SK-N-SH treated with all-trans-retinoic acid at 6 μM for 48 hours (cell line): ENCODE results near the gene MITF.

Experiments used
- ATAC-seq: fragments of 200-7000 bp; cut with Tn5 transposase; 3 replicates; pipeline ENCODE4 v1.9.1; 2020; ENCODE audit warnings: mild to moderate bottlenecking, moderate library complexity
- ARNTL ChIP-seq: fragments of 450-650 bp; formaldehyde crosslinking; IDR thresholded peaks from 2 replicates; pipeline ENCODE4 v1.5.0; 2020; ENCODE audit warnings: low read depth, mild to moderate bottlenecking, moderate library complexity, borderline replicate concordance
- BACH2 ChIP-seq: fragments of 250-450 bp; sonication (Bioruptor Pico); IDR thresholded peaks from 2 replicates; pipeline ENCODE4 v1.9.0; 2021; ENCODE audit warnings: mild to moderate bottlenecking, borderline replicate concordance
- CREB5 ChIP-seq: fragments of 250-450 bp; sonication (Bioruptor Pico); IDR thresholded peaks from 2 replicates; pipeline ENCODE4 v1.5.1; 2020; ENCODE audit warnings: low read depth, mild to moderate bottlenecking, moderate library complexity
- CSDC2 ChIP-seq: fragments of 250-450 bp; sonication (Bioruptor Pico); IDR thresholded peaks from 2 replicates; pipeline ENCODE4 v1.5.0; 2020; ENCODE audit warnings: mild to moderate bottlenecking, moderate library complexity
- CSRNP3 ChIP-seq: fragments of 250-450 bp; sonication (Bioruptor Pico); IDR thresholded peaks from 2 replicates; pipeline ENCODE4 v1.5.1; 2021; ENCODE audit warnings: mild to moderate bottlenecking, moderate library complexity
- ESRRG ChIP-seq: fragments of 250-450 bp; sonication (Bioruptor Pico); IDR thresholded peaks from 2 replicates; pipeline ENCODE4 v1.6.1; 2021; ENCODE audit warnings: mild to moderate bottlenecking
- GLIS3 ChIP-seq: fragments of 250-450 bp; sonication (Bioruptor Pico); IDR thresholded peaks from 2 replicates; pipeline ENCODE4 v1.5.0; 2020; ENCODE audit warnings: mild to moderate bottlenecking, moderate library complexity
- ISL1 ChIP-seq: fragments of 250-450 bp; sonication (Bioruptor Pico); IDR thresholded peaks from 2 replicates; pipeline ENCODE4 v2.1.2; 2022; ENCODE audit warnings: mild to moderate bottlenecking, moderate library complexity
- OSR1 ChIP-seq: fragments of 250-450 bp; sonication (Bioruptor Pico); IDR thresholded peaks from 2 replicates; pipeline ENCODE4 v1.8.0; 2022; ENCODE audit warnings: moderate library complexity, mild to moderate bottlenecking, inconsistent platforms
- PATZ1 ChIP-seq: fragments of 250-450 bp; sonication (Bioruptor Pico); IDR thresholded peaks from 2 replicates; pipeline ENCODE4 v1.8.0; 2020; ENCODE audit warnings: mild to moderate bottlenecking, moderate library complexity, borderline replicate concordance
- POU6F1 ChIP-seq: fragments of 250-450 bp; sonication (Bioruptor Pico); IDR thresholded peaks from 2 replicates; pipeline ENCODE4 v1.8.0; 2021; ENCODE audit warnings: low read depth, mild to moderate bottlenecking, moderate library complexity, borderline replicate concordance
- PPARA ChIP-seq: fragments of 250-450 bp; sonication (Bioruptor Pico); IDR thresholded peaks from 2 replicates; pipeline ENCODE4 v1.5.0; 2020; ENCODE audit warnings: mild to moderate bottlenecking, borderline replicate concordance
- RARB ChIP-seq: fragments of 250-450 bp; sonication (Bioruptor Pico); IDR thresholded peaks from 2 replicates; pipeline ENCODE4 v1.8.0; 2021; ENCODE audit warnings: mild to moderate bottlenecking, moderate library complexity
- SNAI2 ChIP-seq: fragments of 250-450 bp; sonication (Bioruptor Pico); IDR thresholded peaks from 2 replicates; pipeline ENCODE4 v1.5.0; 2020; ENCODE audit warnings: mild to moderate bottlenecking, moderate library complexity
- TCF4 ChIP-seq: fragments of 250-450 bp; sonication (Bioruptor Pico); IDR thresholded peaks from 2 replicates; pipeline ENCODE4 v1.8.0; 2021; ENCODE audit warnings: mild to moderate bottlenecking, moderate library complexity, borderline replicate concordance
- TOX ChIP-seq: fragments of 250-450 bp; sonication (Bioruptor Pico); IDR thresholded peaks from 2 replicates; pipeline ENCODE4 v1.8.0; 2021; ENCODE audit warnings: mild to moderate bottlenecking, moderate library complexity, borderline replicate concordance
- ZC3H10 ChIP-seq: fragments of 250-450 bp; sonication (Bioruptor Pico); IDR thresholded peaks from 2 replicates; pipeline ENCODE4 v1.5.1; 2021; ENCODE audit warnings: mild to moderate bottlenecking, moderate library complexity
- ZFP3 ChIP-seq: fragments of 250-450 bp; sonication (Bioruptor Pico); IDR thresholded peaks from 2 replicates; pipeline ENCODE4 v1.5.0; 2020; ENCODE audit warnings: mild to moderate bottlenecking, moderate library complexity
- ZFP30 ChIP-seq: fragments of 450-650 bp; formaldehyde crosslinking; IDR thresholded peaks from 2 replicates; pipeline ENCODE4 v1.5.0; 2022; ENCODE audit warnings: mild to moderate bottlenecking, moderate library complexity
- ZNF565 ChIP-seq: fragments of 450-650 bp; formaldehyde crosslinking; conservative IDR thresholded peaks from 2 replicates; pipeline ENCODE4 v1.5.0; 2020; ENCODE audit warnings: low read depth, mild to moderate bottlenecking, moderate library complexity
- ZNF70 ChIP-seq: fragments of 450-650 bp; formaldehyde crosslinking; IDR thresholded peaks from 2 replicates; pipeline ENCODE4 v1.5.0; 2020; ENCODE audit warnings: mild to moderate bottlenecking, moderate library complexity
- ZNF8 ChIP-seq: fragments of 450-650 bp; formaldehyde crosslinking; IDR thresholded peaks from 2 replicates; pipeline ENCODE4 v1.5.0; 2020; ENCODE audit warnings: mild to moderate bottlenecking, moderate library complexity
- TF ChIP-seq, protein P1 (sequence below): fragments of 250-450 bp; sonication (Bioruptor Pico); IDR thresholded peaks from 2 replicates; pipeline ENCODE4 v1.5.0; 2020; ENCODE audit warnings: mild to moderate bottlenecking, moderate library complexity

MITF gene

DNA sequence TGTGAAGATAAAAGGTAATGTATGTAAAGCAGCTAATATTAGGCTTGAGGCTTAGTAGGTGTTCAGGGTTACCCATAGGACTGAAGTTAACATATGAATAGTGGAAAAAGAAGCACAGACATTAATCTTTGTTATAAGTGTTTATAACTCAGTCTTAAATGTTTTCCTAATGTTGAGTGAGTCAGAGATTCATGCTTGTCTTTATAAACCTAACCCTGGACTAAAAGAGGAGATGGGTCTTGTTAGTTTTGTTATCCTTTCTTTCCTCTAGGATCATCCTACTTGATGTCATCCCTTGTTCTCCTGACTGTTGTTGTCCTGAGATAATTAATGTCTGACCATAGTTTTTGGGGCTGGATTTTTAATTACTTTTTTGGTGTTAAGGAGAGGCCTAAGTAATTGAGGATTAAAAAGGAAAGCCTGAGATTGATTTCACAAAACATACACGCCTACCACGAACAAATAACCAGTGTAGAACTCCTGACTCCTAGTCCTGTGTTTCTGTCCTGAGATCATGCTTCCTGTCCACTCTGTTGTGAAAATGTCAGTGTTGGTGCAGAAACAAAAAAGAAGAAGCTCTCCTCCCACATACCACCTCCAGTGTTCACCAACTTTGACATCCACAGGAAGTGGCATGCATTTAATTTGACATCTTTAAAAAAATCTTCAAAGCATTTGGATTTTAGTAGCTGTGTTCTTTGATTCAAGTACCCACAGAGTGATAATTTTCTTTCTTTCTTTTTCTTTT, 8.4 kb downstream of the MITF start (continued):
- TF ChIP-seq CSRNP3 (CRISPR knock-in tag): no peak
- TF ChIP-seq ZFP30: no peak
- no peak for TF ChIP-seq ARNTL (CRISPR knock-in tag)

GRCh38 chr3:69748503-69748902, 9.2 kb downstream of the MITF start:
- no peak for ATAC-seq
- no peak for TF ChIP-seq CSRNP3 (CRISPR knock-in tag)
- no peak for TF ChIP-seq RARB (CRISPR knock-in tag)
- no peak for TF ChIP-seq ARNTL (CRISPR knock-in tag)
- TF ChIP-seq CSDC2 (CRISPR knock-in tag): no peak
- no peak for TF ChIP-seq SNAI2 (CRISPR knock-in tag)
- TF ChIP-seq, protein P1, sequence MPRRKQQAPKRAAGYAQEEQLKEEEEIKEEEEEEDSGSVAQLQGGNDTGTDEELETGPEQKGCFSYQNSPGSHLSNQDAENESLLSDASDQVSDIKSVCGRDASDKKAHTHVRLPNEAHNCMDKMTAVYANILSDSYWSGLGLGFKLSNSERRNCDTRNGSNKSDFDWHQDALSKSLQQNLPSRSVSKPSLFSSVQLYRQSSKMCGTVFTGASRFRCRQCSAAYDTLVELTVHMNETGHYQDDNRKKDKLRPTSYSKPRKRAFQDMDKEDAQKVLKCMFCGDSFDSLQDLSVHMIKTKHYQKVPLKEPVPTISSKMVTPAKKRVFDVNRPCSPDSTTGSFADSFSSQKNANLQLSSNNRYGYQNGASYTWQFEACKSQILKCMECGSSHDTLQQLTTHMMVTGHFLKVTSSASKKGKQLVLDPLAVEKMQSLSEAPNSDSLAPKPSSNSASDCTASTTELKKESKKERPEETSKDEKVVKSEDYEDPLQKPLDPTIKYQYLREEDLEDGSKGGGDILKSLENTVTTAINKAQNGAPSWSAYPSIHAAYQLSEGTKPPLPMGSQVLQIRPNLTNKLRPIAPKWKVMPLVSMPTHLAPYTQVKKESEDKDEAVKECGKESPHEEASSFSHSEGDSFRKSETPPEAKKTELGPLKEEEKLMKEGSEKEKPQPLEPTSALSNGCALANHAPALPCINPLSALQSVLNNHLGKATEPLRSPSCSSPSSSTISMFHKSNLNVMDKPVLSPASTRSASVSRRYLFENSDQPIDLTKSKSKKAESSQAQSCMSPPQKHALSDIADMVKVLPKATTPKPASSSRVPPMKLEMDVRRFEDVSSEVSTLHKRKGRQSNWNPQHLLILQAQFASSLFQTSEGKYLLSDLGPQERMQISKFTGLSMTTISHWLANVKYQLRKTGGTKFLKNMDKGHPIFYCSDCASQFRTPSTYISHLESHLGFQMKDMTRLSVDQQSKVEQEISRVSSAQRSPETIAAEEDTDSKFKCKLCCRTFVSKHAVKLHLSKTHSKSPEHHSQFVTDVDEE (CRISPR knock-in tag): no peak
- no peak for TF ChIP-seq ZNF8 (CRISPR knock-in tag)
- no peak for TF ChIP-seq ESRRG (CRISPR knock-in tag)
- TF ChIP-seq GLIS3 (CRISPR knock-in tag): no peak
- TF ChIP-seq PATZ1 (CRISPR knock-in tag): no peak
- TF ChIP-seq ZNF70 (CRISPR knock-in tag): no peak
- no peak for TF ChIP-seq ISL1
- TF ChIP-seq CREB5 (CRISPR knock-in tag): no peak
- TF ChIP-seq OSR1 (CRISPR knock-in tag): no peak
- no peak for TF ChIP-seq TCF4
- no peak for TF ChIP-seq PPARA (CRISPR knock-in tag)
- no peak for TF ChIP-seq ZC3H10 (CRISPR knock-in tag)
- no peak for TF ChIP-seq TOX
- no peak for TF ChIP-seq ZNF565

GRCh38 chr3:69749461-69749860, 10.2 kb downstream of the MITF start:
- ATAC-seq: no peak
- no peak for TF ChIP-seq CSDC2 (CRISPR knock-in tag)
- no peak for TF ChIP-seq ZFP30
- TF ChIP-seq GLIS3 (CRISPR knock-in tag): no peak
- TF ChIP-seq TOX: no peak
- TF ChIP-seq, protein P1 (CRISPR knock-in tag): no peak
- no peak for TF ChIP-seq POU6F1
- TF ChIP-seq CREB5 (CRISPR knock-in tag): no peak
- no peak for TF ChIP-seq BACH2
- TF ChIP-seq TCF4: no peak
- TF ChIP-seq ZFP3: no peak
- TF ChIP-seq ZNF70 (CRISPR knock-in tag): no peak
